HG03097 (cell line): ENCODE data around the gene THUMPD3.

Source experiments
- ATAC-seq: cut with Tn5 transposase; IDR thresholded peaks from one replicate; pipeline ENCODE4 v1.9.1; 2021; ENCODE audit not compliant: unreplicated experiment, low FRiP score

Gene THUMPD3

GRCh38 chr3:9352917-9353752, 9.7 kb upstream of the THUMPD3 start:
- no peak for ATAC-seq

DNA sequence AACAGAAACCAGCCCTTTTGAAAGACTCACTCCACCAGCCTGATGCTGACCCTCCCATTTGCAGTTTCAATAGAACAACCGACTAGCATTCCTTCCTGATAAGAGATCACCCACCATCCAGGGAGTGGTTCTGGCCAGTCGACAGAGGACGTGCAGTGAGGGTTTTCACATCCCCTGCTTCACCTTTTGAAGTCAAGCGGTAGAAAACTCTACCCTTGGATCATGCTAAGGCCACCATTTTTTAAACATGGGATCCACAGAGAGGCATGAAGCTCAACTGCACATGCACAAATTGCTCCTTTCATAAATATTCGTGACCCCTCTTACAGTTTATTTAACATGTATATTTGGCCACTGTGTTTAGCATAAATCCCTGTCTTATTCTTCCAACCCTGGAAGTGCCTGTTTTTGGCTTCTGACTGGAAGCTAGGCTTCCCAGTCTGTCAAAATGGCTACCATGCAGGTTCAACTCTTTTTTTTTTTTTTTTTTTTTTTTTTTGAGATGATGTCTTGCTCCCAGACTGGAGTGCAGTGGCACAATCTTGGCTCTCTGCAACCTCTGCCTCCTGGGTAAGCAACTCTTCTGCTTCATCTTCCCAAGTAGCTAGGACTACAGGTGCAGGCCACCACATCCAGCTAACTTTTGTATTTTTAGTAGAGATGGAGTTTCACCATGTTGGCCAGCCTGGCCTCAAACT, 1.0 kb upstream of the THUMPD3 start:
- no peak for ATAC-seq

DNA sequence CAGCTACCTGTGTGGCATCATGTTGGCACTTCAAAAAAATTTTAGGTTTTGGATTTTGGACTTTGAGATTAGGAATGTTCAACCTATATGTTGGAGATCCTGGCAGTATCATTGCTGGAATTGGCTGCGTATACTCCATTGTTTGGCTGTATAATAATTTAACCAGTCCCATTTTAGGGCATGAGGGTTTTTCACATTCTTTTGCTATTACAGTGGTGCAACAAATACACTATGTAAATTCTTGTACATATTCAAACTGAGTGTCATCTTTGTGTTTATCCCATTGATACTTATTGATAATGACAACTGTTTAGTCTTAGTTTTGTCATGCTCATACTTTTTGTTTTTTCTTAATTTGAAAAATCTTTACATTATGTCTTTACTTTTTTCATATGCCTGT, 6.7 kb downstream of the THUMPD3 start:
- no peak for ATAC-seq

GRCh38 chr3:9373465-9373864, 10.6 kb downstream of the THUMPD3 start:
- no peak for ATAC-seq

GRCh38 chr3:9377981-9378380, 15.1 kb downstream of the THUMPD3 start:
- ATAC-seq, result no peak

- no peak for ATAC-seq
Measured at GRCh38 chr3:9379327-9379726, 16.5 kb downstream of the THUMPD3 start.

GRCh38 chr3:9380014-9380413, 17.2 kb downstream of the THUMPD3 start:
- no peak for ATAC-seq

DNA sequence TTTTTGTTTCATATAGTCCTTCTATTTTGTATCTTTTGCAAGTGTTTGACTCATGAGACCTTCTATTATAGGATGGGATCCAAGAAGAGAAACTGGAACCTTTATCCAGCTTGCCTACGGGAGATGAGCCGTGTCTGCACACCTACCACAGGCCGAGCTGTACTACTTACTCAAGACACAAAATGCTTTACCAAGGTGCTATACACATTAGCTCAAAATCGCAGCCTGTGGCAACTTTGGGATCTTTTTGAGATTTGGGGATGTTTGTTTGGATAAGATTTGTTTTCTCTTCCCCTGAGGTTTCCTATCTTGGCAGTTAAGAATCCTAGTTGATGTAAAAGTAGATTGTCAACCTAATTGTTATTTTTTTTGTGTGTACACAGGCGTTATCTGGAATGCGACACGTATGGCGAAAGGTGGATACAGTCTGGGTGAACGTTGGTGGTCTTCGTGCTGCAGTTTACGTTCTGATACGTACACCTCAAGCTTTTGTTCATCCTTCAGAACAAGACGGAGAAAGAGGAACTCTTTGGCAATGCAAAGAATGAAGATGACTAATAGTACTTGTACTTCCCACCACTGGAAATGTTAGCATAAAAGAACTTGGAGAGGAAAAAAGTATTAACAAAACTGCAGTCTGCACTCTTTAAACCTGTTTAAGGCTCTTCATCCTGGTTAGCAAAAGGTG, 21.4 kb downstream of the THUMPD3 start:
- ATAC-seq, result no peak

GRCh38 chr3:9385187-9386077, 22.6 kb downstream of the THUMPD3 start:
- ATAC-seq, result no peak

DNA sequence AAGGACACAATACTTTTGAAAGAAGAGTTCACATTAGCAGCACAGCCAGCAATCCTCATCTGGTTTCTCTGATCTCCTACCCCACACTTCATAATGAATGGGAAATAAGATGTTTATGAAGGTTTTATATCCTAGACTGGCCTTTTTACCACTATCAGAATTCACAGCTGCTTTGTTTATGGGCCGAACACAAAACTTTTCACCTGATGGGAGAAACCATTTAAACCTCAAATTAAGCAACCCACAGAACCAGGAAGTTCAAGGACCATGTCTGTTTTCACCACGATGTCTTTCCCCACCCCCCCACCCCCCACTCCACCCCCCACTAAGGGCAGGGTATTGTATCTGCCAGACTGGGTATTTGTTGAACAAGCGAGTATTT, 23.2 kb downstream of the THUMPD3 start:
- no peak for ATAC-seq

GRCh38 chr3:9386501-9387321, 23.9 kb downstream of the THUMPD3 start:
- no peak for ATAC-seq

DNA sequence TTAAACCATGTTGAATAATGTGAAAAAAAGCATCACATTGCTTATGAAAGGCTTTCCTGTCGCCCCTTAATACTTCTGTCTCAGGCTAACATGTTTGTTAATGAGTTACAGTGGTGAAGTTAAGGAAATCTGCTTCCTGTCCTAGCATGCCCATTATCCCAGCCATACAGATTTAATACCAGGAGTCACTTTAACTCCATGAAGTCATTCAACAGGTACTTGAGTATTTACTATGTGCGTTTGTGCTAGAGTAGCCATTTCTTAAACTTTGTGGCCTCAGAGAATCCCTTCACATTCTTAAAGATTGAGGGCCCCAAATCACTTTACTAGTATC, 24.4 kb downstream of the THUMPD3 start:
- ATAC-seq, result no peak

DNA sequence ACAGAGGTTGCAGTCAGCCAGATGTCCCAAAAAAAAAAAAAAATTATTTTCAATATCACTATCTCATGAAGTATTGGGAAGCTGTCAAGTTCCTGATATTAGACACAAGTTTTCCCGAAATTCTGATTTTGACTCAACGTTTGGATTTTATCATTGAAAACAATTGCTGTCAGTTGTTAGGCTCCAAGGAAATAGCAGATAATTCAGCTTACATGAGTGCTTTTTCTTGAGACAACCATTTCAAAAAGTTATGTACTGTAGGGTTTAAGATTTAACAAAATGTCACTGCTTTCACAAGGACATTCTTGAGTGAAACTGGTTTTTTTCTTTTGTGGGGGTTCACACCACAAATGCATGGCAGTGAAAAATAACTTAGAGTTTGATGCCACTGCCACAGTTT, 25.3 kb downstream of the THUMPD3 start:
- ATAC-seq, result no peak

DNA sequence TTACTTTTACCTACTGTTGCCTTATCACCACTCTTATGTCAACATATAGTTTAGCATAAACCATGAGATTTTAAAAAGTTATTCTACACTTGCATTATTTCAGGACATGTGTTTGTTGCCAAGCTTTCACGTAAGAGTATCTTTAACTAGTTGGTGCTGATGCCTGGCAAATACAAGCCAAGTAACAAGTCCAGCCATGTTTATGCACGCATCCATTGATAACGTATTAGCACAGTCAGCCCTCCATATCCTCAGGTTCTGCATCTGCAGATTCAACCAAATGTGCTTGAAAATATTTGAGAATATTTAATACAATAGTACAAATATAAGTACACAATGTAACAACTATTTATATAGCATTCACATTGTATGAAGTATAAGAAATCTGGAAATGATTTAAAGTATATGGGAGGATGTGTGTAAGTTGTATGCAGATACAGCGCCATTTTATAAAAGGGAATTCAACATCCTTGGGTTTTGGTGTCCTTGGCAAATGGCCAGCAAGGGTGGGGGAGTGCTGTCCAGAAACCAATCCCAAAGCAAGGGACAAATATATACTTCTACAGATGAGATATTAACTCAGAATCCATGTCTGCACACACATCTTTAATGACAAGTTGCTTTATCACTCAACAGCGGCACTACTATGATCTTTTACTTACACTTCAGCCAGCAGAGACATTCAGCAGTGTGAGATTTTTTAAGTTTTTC, 25.9 kb downstream of the THUMPD3 start:
- no peak for ATAC-seq

- no peak for ATAC-seq
Measured at GRCh38 chr3:9390265-9390888, 27.5 kb downstream of the THUMPD3 start.

DNA sequence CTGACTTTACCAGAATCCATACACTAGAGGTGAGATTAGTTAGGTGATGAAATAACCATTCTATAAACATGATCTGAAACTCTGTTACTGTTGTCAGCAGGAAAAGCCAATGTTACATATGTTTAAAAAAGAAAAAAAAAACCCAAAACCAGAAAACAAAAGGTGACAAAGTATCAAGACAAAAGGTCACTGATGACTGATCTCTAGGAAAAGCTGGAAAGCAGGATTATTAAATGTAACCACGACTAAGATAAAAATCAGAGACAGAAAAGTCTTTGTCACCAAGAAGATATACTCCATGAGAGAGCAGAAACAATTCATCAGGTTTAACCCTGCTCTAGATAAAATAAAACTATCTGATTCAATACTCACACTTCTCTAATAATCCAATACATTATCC, 29.2 kb downstream of the THUMPD3 start:
- ATAC-seq, result no peak

DNA sequence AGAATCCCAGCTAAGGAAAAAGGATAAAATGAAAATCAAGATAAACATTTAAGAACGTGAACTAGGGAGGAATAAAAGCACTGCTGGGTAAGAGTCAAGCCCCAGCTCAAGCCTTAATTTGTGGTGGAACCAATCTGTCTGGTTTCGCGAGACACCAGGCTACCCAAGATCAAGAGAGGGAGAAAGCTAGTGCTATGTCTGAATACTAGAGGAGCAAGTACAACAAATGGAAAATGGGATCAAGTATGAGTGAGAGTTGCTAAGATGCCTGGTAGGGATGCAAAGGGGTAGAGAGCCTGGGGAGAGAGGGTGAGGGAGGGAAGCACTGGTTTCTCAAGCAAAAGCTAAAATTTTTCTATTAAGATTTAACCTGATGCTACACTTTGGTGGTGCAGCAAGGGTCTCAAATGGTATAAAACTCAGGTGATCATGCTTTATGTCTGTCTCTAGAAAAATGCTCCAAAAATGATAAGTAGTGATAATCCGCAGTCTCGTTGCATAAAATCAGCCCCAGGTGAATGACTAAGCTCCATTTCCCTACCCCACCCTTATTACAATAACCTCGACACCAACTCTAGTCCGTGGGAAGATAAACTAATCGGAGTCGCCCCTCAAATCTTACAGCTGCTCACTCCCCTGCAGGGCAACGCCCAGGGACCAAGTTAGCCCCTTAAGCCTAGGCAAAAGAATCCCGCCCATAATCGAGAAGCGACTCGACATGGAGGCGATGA, 32.9 kb downstream of the THUMPD3 start:
- ATAC-seq, result no peak

GRCh38 chr3:9396301-9396631, 33.4 kb downstream of the THUMPD3 start:
- ATAC-seq, result peak; percentile 18
